Thoracic aorta (tissue), 2 donors: ENCODE results near the gene AMOTL1. TPM values are rescaled to one million over a fixed set of nuclear protein-coding genes. Genes with fewer than 3 reads are reported as not detected.

Source experiments
- ATAC-seq: fragments of 150-250 bp; one replicate; pipeline ENCODE4 v1.8.0; 2017; ENCODE audit warnings: low read depth; ENCODE audit not compliant: insufficient number of reproducible peaks, low FRiP score
- DNase-seq: peaks from one replicate; pipeline ENCODE4 v3.0.0-alpha.2; 2020; ENCODE audit warnings: low spot score
- H3K27ac ChIP-seq, 2 donors: fragments of 200-600 bp; sonication (generic); 1 replicate in 1 of 2; 2 replicates in 1 of 2; pipeline ENCODE4 v1.5.1; 2016; ENCODE audit warnings: mild to moderate bottlenecking in 2 of 2, moderate library complexity in 2 of 2
- H3K27me3 ChIP-seq: fragments of 200-600 bp; sonication (generic); replicated peaks from 2 replicates; pipeline ENCODE4 v1.6.0; 2016; ENCODE audit warnings: mild to moderate bottlenecking; ENCODE audit not compliant: insufficient read depth
- H3K36me3 ChIP-seq: fragments of 200-600 bp; sonication (generic); one replicate; pipeline ENCODE4 v1.5.1; 2016
- H3K4me1 ChIP-seq, 2 donors: fragments of 200-600 bp; sonication (generic); 1 replicate in 1 of 2; 2 replicates in 1 of 2; pipeline versions ENCODE4 v1.5.1 to v1.6.0; 2016; ENCODE audit warnings: low read depth in 2 of 2, mild to moderate bottlenecking in 1 of 2; ENCODE audit not compliant: control insufficient read depth in 1 of 2
- H3K4me3 ChIP-seq: fragments of 200-600 bp; sonication (generic); 2 replicates; pipeline ENCODE4 v1.5.1; 2016; ENCODE audit warnings: mild to moderate bottlenecking
- H3K9me3 ChIP-seq: fragments of 200-600 bp; sonication (generic); 2 replicates; pipeline ENCODE4 v1.5.1; 2016
- CTCF ChIP-seq: fragments of 200-600 bp; sonication (generic); IDR thresholded peaks from one replicate; pipeline ENCODE4 v1.5.1; 2019; ENCODE audit warnings: antibody characterized with exemption
- total RNA-seq, 2 donors: library from RNA; depleted of rRNA; stranded (reverse); fragments of >200 nt; gene quantifications; one replicate each; pipeline versions ENCODE4 v1.1.0 to v1.2.3, GENCODE V29; 2016

AMOTL1 gene
- total RNA-seq, 2 donors from 2014 or later, result 64.2 to 89.5 TPM

DNA sequence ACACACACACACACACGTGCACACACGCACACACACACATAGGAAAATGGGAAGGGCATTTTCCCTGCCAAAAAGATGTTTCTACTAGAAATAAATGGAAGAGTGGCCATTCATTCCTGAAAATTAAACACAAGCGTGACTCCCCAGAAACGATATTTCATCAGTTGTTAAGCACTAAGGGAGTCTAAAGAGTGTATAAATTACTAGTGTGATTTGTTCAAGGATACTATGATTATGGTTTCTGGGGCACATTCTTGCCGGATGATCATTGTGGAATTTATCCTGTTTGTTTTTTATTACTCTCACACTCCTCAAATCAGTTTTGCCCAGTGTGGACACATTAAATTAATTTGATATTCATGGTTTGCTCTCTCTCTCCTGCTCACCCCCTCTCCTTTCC is 16.4 kb upstream of the AMOTL1 start:
- ATAC-seq, result no peak
- DNase-seq, result no peak
- Histone ChIP-seq H3K4me3 (no peak overlapping the region), H3K9me3 (no peaks in the 10 kb centered on the region), H3K27ac (no peak overlapping the region), H3K27me3 (no peaks in the 10 kb centered on the region), H3K36me3 (no peaks in the 10 kb centered on the region), H3K4me1 (peaks cover 2 to 9% of the 10 kb centered on the region in 2 donors)
- TF ChIP-seq CTCF, result no peak

- Histone ChIP-seq H3K4me3 (no peak overlapping the region), H3K9me3 (no peaks in the 10 kb centered on the region), H3K27ac (no peak overlapping the region), H3K36me3 (no peaks in the 10 kb centered on the region), H3K27me3 (no peaks in the 10 kb centered on the region), H3K4me1 (peaks cover 0 to 2% of the 10 kb centered on the region in 2 donors)
- TF ChIP-seq CTCF, result no peak
- ATAC-seq, result no peak
- no peak for DNase-seq
Measured at GRCh38 chr11:94753630-94754029, 14.5 kb upstream of the AMOTL1 start.

- H3K27ac ChIP-seq, result no peak overlapping the region
Measured at GRCh38 chr11:94754335-94754734, 13.8 kb upstream of the AMOTL1 start.

DNA sequence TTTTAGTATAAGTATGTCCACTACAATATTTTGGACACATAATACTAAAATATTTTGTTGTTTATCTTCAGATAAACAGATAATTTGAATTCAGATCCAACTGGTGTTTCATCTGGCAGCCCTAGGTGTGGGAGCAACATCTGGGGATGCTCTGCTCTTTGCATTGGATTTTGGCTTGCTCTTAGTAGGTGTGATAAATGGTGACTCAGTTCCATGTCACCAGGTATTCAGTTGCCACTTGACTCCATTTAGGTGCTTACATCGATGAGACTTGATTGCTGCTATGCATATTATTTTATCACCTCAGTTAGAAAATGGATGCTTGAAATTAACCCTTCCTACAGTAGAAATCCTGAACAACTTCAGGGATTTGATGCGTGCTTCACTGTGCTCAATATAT is 13.3 kb upstream of the AMOTL1 start:
- TF ChIP-seq CTCF, result no peak
- no peak overlapping the region for H3K27ac ChIP-seq

More at GRCh38 chr11:94754335-94754734, 13.8 kb upstream of the AMOTL1 start:
- Histone ChIP-seq H3K4me3 (no peak overlapping the region), H3K4me1 (peaks cover 0 to 2% of the 10 kb centered on the region in 2 donors), H3K27me3 (no peaks in the 10 kb centered on the region), H3K36me3 (no peaks in the 10 kb centered on the region), H3K9me3 (no peaks in the 10 kb centered on the region)
- no peak for TF ChIP-seq CTCF
- no peak for DNase-seq
- ATAC-seq, result no peak

DNA sequence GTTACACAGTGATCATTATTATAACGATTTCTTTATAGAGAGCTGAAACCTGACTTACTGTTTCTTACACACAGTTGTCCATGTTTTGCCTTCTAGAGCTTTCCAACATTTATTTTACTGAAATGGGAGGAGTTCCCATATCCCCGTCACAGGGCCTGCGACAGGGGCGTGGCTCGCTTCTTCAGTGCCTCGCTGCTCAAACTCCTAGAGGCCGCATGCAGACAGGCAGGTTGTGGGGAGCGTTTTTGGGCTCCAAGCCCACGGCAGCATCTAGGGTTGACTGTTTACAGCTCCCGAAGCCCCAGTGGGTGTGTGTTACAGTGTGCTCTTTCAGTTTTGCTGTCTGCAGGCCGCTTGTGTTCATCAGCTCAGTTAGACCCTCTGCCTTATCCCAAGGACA is 12.7 kb upstream of the AMOTL1 start:
- Histone ChIP-seq H3K27me3 (no peaks in the 10 kb centered on the region), H3K27ac (no peak overlapping the region), H3K9me3 (no peaks in the 10 kb centered on the region), H3K4me3 (no peak overlapping the region), H3K4me1 (peaks cover 0 to 1% of the 10 kb centered on the region in 2 donors), H3K36me3 (no peaks in the 10 kb centered on the region)
- ATAC-seq, result no peak
- TF ChIP-seq CTCF, result no peak
- no peak for DNase-seq

More for the DNA sequence above, 13.3 kb upstream of the AMOTL1 start:
- H3K27me3 ChIP-seq, result no peaks in the 10 kb centered on the region
- no peaks in the 10 kb centered on the region for H3K36me3 ChIP-seq
- no peak overlapping the region for H3K4me3 ChIP-seq
- ATAC-seq (no peak), DNase-seq (no peak)
- H3K4me1 ChIP-seq, result peaks cover 0 to 2% of the 10 kb centered on the region in 2 donors
- no peaks in the 10 kb centered on the region for H3K9me3 ChIP-seq
